ENCODE data around the gene RRAGD. TPM values are rescaled to one million over a fixed set of nuclear protein-coding genes. Genes with fewer than 3 reads are reported as not detected.

The RRAGD gene
- total and polyA plus RNA-seq, 7 donors = 34.8 to 163 (median 123) TPM

- peaks cover 59% of the 10 kb centered on the region for H3K4me1 ChIP-seq
- ATAC-seq = peak; percentile 53 to 90 (median 81)
- peaks cover 0 to 5% of the 10 kb centered on the region in 2 donors for H3K36me3 ChIP-seq (ENCODE audit: insufficient read depth in 1 of 2, low read depth in 1 of 2)
- no peaks in the 10 kb centered on the region for H3K27me3 ChIP-seq (ENCODE audit: insufficient read depth in 3 of 3, low read length in 2 of 3)
- H3K27ac ChIP-seq = peak overlapping the region; percentile 88
- no peaks in the 10 kb centered on the region for H3K9me3 ChIP-seq
- DNase-seq = peak in 1 of 2 donors; percentile 50
- no peak overlapping the region for H3K4me3 ChIP-seq
- 54 to 61% (median 56%) methylated on average over 9 of the region's 9 CpGs for WGBS, 3 donors
- no peak for TF ChIP-seq CTCF (IDR thresholded peaks at IDR 0.05)
- intact Hi-C loops (cut with DNase I) = loop anchor here in 1 of 2 donors (2.0 kb wide), 1 partner anchor 21 kb away; no protein-coding TSS in a partner anchor
These were observed 24.4 kb downstream of the RRAGD start for GRCh38 chr6:89387516-89388201.

DNA sequence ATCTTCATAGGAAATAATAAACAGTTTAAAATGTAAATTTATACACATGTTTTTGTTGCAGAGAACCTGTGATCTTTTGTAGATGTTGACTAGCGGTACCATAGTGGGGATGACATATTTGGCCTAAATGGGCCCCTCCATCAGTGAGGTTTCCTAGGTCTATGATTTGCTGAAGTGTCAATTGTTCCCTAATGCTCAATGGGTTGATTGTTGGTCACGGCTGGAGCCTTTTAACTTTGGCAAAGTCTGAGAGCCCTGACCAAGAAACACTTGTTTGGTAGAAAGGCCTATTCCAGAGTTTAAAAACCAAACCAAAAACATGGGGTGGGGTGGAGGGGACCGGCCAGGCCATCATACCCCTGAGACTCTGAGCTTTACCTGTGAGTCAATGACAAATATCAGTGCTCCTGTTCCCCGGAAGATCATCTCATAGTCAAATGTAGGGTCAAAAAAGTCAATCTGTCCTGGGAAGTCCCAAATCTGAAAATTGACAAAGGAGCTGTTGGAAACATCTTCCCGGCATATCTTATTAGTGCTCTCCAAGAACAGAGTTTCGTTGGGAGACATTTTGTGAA lies 25.1 kb downstream of the RRAGD start:
- ATAC-seq (no peak), DNase-seq (no peak)
- H3K4me3 ChIP-seq = no peak overlapping the region
- intact Hi-C loops (cut with DNase I) = loop anchor here in 1 of 2 donors (2.0 kb wide), 1 partner anchor 22 kb away; no protein-coding TSS in a partner anchor
- no peaks in the 10 kb centered on the region for H3K27me3 ChIP-seq (ENCODE audit: insufficient read depth in 3 of 3, low read length in 2 of 3)
- 87 to 91% (median 87%) methylated on average over 6 of the region's 6 CpGs for WGBS, 3 donors
- TF ChIP-seq CTCF (IDR thresholded peaks at IDR 0.05) = no peak
- H3K9me3 ChIP-seq = no peaks in the 10 kb centered on the region
- H3K27ac ChIP-seq = peak overlapping the region; percentile 88
- peaks cover 59% of the 10 kb centered on the region for H3K4me1 ChIP-seq
- H3K36me3 ChIP-seq (ENCODE audit: insufficient read depth in 1 of 2, low read depth in 1 of 2) = peaks cover 0 to 5% of the 10 kb centered on the region in 2 donors

GRCh38 chr6:89385846-89386245 lies 26.2 kb downstream of the RRAGD start:
- Histone ChIP-seq H3K27me3 (ENCODE audit: insufficient read depth in 3 of 3, low read length in 2 of 3) (no peaks in the 10 kb centered on the region), H3K27ac (peak overlapping the region; percentile 88), H3K4me3 (no peak overlapping the region), H3K4me1 (peaks cover 59% of the 10 kb centered on the region), H3K9me3 (no peaks in the 10 kb centered on the region), H3K36me3 (ENCODE audit: insufficient read depth in 1 of 2, low read depth in 1 of 2) (peaks cover 0 to 5% of the 10 kb centered on the region in 2 donors)
- ATAC-seq (peak in 1 of 4 donors; percentile 4), DNase-seq (no peak)
- no peak for TF ChIP-seq CTCF (IDR thresholded peaks at IDR 0.05)
- 83 to 92% (median 91%) methylated on average over 7 of the region's 7 CpGs for WGBS, 3 donors
- intact Hi-C loops (cut with DNase I) = loop anchor here in 1 of 2 donors (2.0 kb wide), 1 partner anchor 23 kb away; no protein-coding TSS in a partner anchor

- Histone ChIP-seq H3K27ac (peak overlapping the region; percentile 88), H3K9me3 (no peaks in the 10 kb centered on the region), H3K4me1 (peaks cover 57% of the 10 kb centered on the region), H3K27me3 (ENCODE audit: insufficient read depth in 3 of 3, low read length in 2 of 3) (no peaks in the 10 kb centered on the region), H3K4me3 (no peak overlapping the region), H3K36me3 (ENCODE audit: insufficient read depth in 1 of 2, low read depth in 1 of 2) (peaks cover 0 to 5% of the 10 kb centered on the region in 2 donors)
- WGBS, 3 donors = 29 to 30% (median 29%) methylated on average over 5 of the region's 5 CpGs
- ATAC-seq (peak; percentile 83 to 92 (median 88)), DNase-seq (peak; percentile 34 to 81)
- intact Hi-C loops (cut with DNase I) = no loop called here
- no peak for TF ChIP-seq CTCF (IDR thresholded peaks at IDR 0.05)
These were observed 26.9 kb downstream of the RRAGD start for GRCh38 chr6:89385156-89385667.
